ENCODE data around the gene HDAC2.
"Not testable (repeated sequence)": the region's sequence is repeated elsewhere in the genome, so short reads cannot be mapped to it uniquely, and the experiment has no call there.

GRCh38 chr6:114017146-114017545, 46.2 kb upstream of the HDAC2 start:
- TF ChIP-seq CTCF (IDR thresholded peaks at IDR 0.05 in 4 of 5, conservative IDR thresholded peaks at IDR 0.05 in 1 of 5); POLR2A (IDR thresholded peaks at IDR 0.05): not testable (repeated sequence)

Measured in gastrocnemius medialis (tissue), 4 donors.